OCI-LY7 (cell line): ENCODE measurements around the gene CFDP1.

ENCODE experiments used
- EZH2phosphoT487 ChIP-seq: fragments of 200-600 bp; sonication (generic); IDR thresholded peaks from 2 replicates; pipeline ENCODE4 v1.6.1; 2018; ENCODE audit warnings: low read depth, borderline replicate concordance, mild to moderate bottlenecking, mixed run types, antibody characterized with exemption, low read length, moderate library complexity, mixed read lengths
- TF ChIP-seq, protein P1 (sequence below): fragments of 200-600 bp; sonication (generic); conservative IDR thresholded peaks from 2 replicates; pipeline ENCODE4 v1.5.1; 2014; ENCODE audit warnings: mild to moderate bottlenecking, antibody characterized with exemption, low read length, moderate library complexity, mixed read lengths

- TF ChIP-seq, protein P1, sequence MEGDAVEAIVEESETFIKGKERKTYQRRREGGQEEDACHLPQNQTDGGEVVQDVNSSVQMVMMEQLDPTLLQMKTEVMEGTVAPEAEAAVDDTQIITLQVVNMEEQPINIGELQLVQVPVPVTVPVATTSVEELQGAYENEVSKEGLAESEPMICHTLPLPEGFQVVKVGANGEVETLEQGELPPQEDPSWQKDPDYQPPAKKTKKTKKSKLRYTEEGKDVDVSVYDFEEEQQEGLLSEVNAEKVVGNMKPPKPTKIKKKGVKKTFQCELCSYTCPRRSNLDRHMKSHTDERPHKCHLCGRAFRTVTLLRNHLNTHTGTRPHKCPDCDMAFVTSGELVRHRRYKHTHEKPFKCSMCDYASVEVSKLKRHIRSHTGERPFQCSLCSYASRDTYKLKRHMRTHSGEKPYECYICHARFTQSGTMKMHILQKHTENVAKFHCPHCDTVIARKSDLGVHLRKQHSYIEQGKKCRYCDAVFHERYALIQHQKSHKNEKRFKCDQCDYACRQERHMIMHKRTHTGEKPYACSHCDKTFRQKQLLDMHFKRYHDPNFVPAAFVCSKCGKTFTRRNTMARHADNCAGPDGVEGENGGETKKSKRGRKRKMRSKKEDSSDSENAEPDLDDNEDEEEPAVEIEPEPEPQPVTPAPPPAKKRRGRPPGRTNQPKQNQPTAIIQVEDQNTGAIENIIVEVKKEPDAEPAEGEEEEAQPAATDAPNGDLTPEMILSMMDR, result no peak
- no peak for TF ChIP-seq EZH2phosphoT487
Observed at GRCh38 chr16:75287708-75288107, 145.6 kb downstream of the CFDP1 start.
